ENCODE measurements around the gene HOXB7.

HOXB7 gene

GRCh38 chr17:48564188-48565021 lies 46.4 kb downstream of the HOXB7 start:
- no peak for DNase-seq

DNA sequence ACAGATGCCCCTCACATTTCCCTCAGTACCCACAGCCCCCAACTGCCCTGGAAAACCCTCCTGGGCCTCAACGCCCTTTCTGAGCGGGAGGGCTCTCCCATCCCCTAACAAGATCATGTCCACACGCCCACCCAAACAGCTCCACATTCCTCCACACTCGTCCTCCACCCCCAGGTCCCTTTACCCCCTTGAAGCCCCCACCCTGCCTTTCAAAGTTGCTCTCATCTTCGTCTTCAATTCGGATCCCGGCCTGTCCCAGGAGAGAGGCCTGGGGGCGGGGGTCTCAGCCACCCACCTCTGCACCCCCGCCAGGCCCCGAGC lies 47.0 kb downstream of the HOXB7 start:
- no peak for DNase-seq

DNA sequence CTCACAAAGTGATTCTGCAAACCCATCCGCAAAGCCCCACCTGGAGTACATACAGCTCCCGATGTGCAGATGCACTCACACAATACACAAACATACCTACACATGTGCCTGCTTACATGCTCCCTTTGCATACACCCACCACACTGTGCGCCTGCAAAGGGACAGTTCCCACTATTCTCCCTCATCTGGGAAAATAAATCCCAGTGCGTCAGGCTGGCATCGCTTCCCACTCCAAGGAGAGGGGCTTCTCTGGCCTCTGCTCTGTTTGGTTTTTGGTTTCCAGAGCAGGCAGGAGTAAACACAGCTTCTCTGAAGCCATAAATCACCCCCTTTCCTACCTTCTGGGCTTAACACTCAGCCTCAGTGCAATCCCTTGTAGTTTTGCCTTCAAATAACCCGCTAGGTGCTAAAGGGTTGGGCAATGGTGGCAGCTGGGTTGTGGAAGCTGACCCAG lies 47.4 kb downstream of the HOXB7 start:
- no peak for DNase-seq

GRCh38 chr17:48562934-48563333 lies 47.9 kb downstream of the HOXB7 start:
- no peak for DNase-seq

GRCh38 chr17:48561884-48562810 lies 48.7 kb downstream of the HOXB7 start:
- DNase-seq = no peak

DNA sequence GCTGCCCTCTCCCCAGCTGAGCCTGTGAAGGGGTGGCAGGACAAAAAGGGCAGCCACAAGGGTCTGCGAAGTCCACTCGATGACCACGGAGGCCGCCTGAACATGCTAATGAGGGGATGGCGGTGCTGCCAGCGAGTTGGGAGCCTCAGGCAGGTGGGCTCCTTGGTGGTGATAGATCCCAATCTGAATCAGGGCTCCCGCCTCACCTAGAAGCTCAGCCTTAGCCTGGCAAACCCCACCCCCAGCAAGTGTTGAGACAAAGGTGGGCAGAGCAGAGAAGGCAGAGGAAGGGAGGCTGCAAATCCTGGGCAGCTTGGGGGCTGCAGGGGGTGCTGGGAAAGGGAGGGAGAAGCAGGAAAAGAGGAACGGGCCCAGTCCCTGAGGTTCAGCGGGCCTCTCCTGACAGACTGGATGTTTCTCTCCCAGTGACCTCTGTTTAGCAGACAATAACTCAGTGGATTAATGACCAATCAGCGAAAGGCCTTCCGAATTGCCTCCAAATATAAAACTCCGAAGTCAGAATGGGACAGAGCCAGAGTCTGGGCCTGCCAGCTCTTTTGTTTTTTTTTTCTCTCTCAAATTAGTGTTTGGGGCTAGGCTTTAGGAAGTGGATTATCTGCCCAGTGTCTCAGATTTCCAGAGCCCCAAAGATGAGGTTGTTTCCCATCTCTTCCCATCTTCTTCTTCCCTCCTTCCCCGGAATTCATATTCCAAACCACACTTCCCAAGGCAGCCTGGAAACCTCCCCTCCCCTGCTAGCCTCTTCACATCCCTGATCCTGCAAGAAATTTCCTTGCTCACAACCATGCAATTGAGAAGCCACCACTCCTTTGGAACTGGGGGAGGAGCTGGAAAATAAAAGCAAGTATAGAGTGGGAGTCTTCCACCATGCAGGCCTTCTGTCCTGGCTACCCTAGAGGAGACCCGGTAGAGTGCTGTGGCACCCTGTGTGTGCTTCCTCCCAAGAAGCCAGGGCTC lies 50.7 kb downstream of the HOXB7 start:
- DNase-seq = no peak

GRCh38 chr17:48559122-48559839 lies 51.5 kb downstream of the HOXB7 start:
- DNase-seq = no peak

- DNase-seq = no peak
Measured at GRCh38 chr17:48558831-48559121, 52.0 kb downstream of the HOXB7 start.

GRCh38 chr17:48558057-48558830 lies 52.6 kb downstream of the HOXB7 start:
- DNase-seq = no peak

All from activated CD8-positive, alpha-beta memory T cell treated with anti-CD3 and anti-CD28 coated beads, Interleukin-2, amount 50 U/mL, for 48 hours (primary cell).